ENCODE results near the gene GALNT10. TPM values are rescaled to one million over a fixed set of nuclear protein-coding genes. Genes with fewer than 3 reads are reported as not detected.

GALNT10 gene
- total and polyA plus RNA-seq, 2 experiments from 2014 or later: 3.2 to 12.9 TPM

GRCh38 chr5:154275566-154275965 lies 85.0 kb downstream of the GALNT10 start:
- Histone ChIP-seq H3K4me1 (ENCODE audit: insufficient read depth) (peaks cover 3% of the 10 kb centered on the region; the same call in 1 of the 2 replicates), H3K9me2 (ENCODE audit: insufficient read depth) (no peaks in the 10 kb centered on the region), H3K4me2 (no peak overlapping the region), H3K27ac (ENCODE audit: low read depth) (no peak overlapping the region), H4K20me1 (replicated peaks; ENCODE audit: insufficient read depth) (no peaks in the 10 kb centered on the region; the same call in 1 of the 2 replicates), H3F3A (replicated peaks; ENCODE audit: low read depth) (no peaks in the 10 kb centered on the region), H3K4me3 (no peak overlapping the region), H2AFZ (no peak overlapping the region), H3K36me3 (ENCODE audit: insufficient read depth) (no peaks in the 10 kb centered on the region), H3K27me3 (ENCODE audit: insufficient read depth) (no peaks in the 10 kb centered on the region), H3K79me2 (replicated peaks; ENCODE audit: insufficient read depth) (no peaks in the 10 kb centered on the region)
- no peak for TF ChIP-seq CREB1 (CRISPR knock-in tag; IDR thresholded peaks at IDR 0.05; ENCODE audit: low read depth)
- TF ChIP-seq ZNF462 (CRISPR knock-in tag; IDR thresholded peaks at IDR 0.05): no peak
- H3K36me3 Mint-ChIP-seq (ENCODE audit: low read depth): no peaks in the 10 kb centered on the region
- DNase-seq (ENCODE audit: low spot score) (no peak), ATAC-seq (no peak)
- peaks cover 2% of the 10 kb centered on the region for H3K27me3 Mint-ChIP-seq (ENCODE audit: insufficient read depth, low read depth, poor library complexity)
- no peak overlapping the region for H3K27ac Mint-ChIP-seq
- peaks cover 6% of the 10 kb centered on the region; the same call in 1 of the 3 replicates for H3K4me1 Mint-ChIP-seq
- no peak overlapping the region for H3K4me3 Mint-ChIP-seq
- H3K9me3 Mint-ChIP-seq: no peaks in the 10 kb centered on the region

GRCh38 chr5:154276261-154276972 lies 85.9 kb downstream of the GALNT10 start:
- no peaks in the 10 kb centered on the region for H3K79me2 ChIP-seq (replicated peaks; ENCODE audit: insufficient read depth)
- Mint-ChIP-seq H3K27me3 (ENCODE audit: insufficient read depth, low read depth, poor library complexity) (peaks cover 2% of the 10 kb centered on the region), H3K36me3 (ENCODE audit: low read depth) (no peaks in the 10 kb centered on the region), H3K4me3 (no peak overlapping the region), H3K9me3 (no peaks in the 10 kb centered on the region), H3K4me1 (peaks cover 6% of the 10 kb centered on the region; the same call in 1 of the 3 replicates), H3K27ac (no peak overlapping the region)
- H3K27ac ChIP-seq (ENCODE audit: low read depth): no peak overlapping the region
- no peak overlapping the region for H2AFZ ChIP-seq
- no peak overlapping the region for H3K4me3 ChIP-seq
- DNase-seq (ENCODE audit: low spot score) (no peak), ATAC-seq (no peak)
- H4K20me1 ChIP-seq (replicated peaks; ENCODE audit: insufficient read depth): no peaks in the 10 kb centered on the region; the same call in 1 of the 2 replicates
- no peaks in the 10 kb centered on the region for H3F3A ChIP-seq (replicated peaks; ENCODE audit: low read depth)
- H3K9me2 ChIP-seq (ENCODE audit: insufficient read depth): no peaks in the 10 kb centered on the region
- peaks cover 3% of the 10 kb centered on the region; the same call in 1 of the 2 replicates for H3K4me1 ChIP-seq (ENCODE audit: insufficient read depth)
- H3K27me3 ChIP-seq (ENCODE audit: insufficient read depth): no peaks in the 10 kb centered on the region
- no peaks in the 10 kb centered on the region for H3K36me3 ChIP-seq (ENCODE audit: insufficient read depth)
- H3K4me2 ChIP-seq: no peak overlapping the region
- TF ChIP-seq CREB1 (CRISPR knock-in tag; IDR thresholded peaks at IDR 0.05; ENCODE audit: low read depth) (no peak), REST (IDR thresholded peaks at IDR 0.05; ENCODE audit: unreplicated experiment) (no peak), ZNF114 (CRISPR knock-in tag; IDR thresholded peaks at IDR 0.05) (no peak), CTCF (conservative IDR thresholded peaks at IDR 0.05; ENCODE audit: low read depth in 2 of 2) (no peak), NANOG (IDR thresholded peaks at IDR 0.05; ENCODE audit: borderline replicate concordance) (no peak), EZH2phosphoT487 (IDR thresholded peaks at IDR 0.05; ENCODE audit: unreplicated experiment) (no peak)

Data from GM23338 (cell line).